Colonic mucosa (tissue), 4 donors: Measurements from ENCODE around the gene SRSF8. TPM values are rescaled to one million over a fixed set of nuclear protein-coding genes. Genes with fewer than 3 reads are reported as not detected.

Source experiments
- DNase-seq: peaks from one replicate; pipeline ENCODE4 v3.0.0-alpha.2; 2020
- H3K27ac ChIP-seq: fragments of 200-600 bp; one replicate; pipeline ENCODE4 v1.8.0; 2021
- H3K27me3 ChIP-seq: fragments of 200-600 bp; one replicate; pipeline ENCODE4 v1.8.0; 2021
- H3K36me3 ChIP-seq: fragments of 200-600 bp; one replicate; pipeline ENCODE4 v1.8.0; 2021
- H3K4me1 ChIP-seq: fragments of 200-600 bp; one replicate; pipeline ENCODE4 v1.8.0; 2021; ENCODE audit warnings: mild to moderate bottlenecking
- H3K4me3 ChIP-seq: fragments of 200-600 bp; one replicate; pipeline ENCODE4 v1.8.0; 2021
- H3K9ac ChIP-seq, 2 donors: one replicate each; pipeline ENCODE4 v1.7.0; 2013; ENCODE audit warnings: control low read depth in 2 of 2, low read depth in 2 of 2, low read length in 2 of 2
- H3K9me3 ChIP-seq: fragments of 200-600 bp; one replicate; pipeline ENCODE4 v1.8.0; 2021
- intact Hi-C: fragments of 100-400 bp; cut with DNase I; formaldehyde crosslinking; loops from one replicate; pipeline ENCODE4 v1.14.1; 2022
- total RNA-seq, 2 donors: library from RNA; stranded (reverse); fragmentation: NEBNext Ultra II Directional in 1 of 2; extraction: Animal tissue kit (Norgen Biotek cat#: 25700) in 1 of 2; gene quantifications; one replicate each; pipeline ENCODE4 v1.2.1, GENCODE V29; 2021
- TF ChIP-seq, protein P1 (sequence below): fragments of 200-600 bp; IDR thresholded peaks from one replicate; pipeline ENCODE4 v1.8.0; 2022; ENCODE audit warnings: antibody characterized with exemption, mild to moderate bottlenecking
- donor health status: healthy.
- donor health status: DM: no; HTN: no; CAD: no.
- donor health status: DM: no; HTN: no; CAD: no.

The SRSF8 gene
- total RNA-seq, 2 donors from 2014 or later = 39.4 to 43.4 TPM

GRCh38 chr11:95070471-95070870, 3.8 kb downstream of the SRSF8 start:
- no peaks in the 10 kb centered on the region for H3K9me3 ChIP-seq
- H3K27ac ChIP-seq = no peak overlapping the region
- H3K9ac ChIP-seq = no peak overlapping the region
- DNase-seq = no peak
- H3K36me3 ChIP-seq = no peaks in the 10 kb centered on the region
- TF ChIP-seq, protein P1, sequence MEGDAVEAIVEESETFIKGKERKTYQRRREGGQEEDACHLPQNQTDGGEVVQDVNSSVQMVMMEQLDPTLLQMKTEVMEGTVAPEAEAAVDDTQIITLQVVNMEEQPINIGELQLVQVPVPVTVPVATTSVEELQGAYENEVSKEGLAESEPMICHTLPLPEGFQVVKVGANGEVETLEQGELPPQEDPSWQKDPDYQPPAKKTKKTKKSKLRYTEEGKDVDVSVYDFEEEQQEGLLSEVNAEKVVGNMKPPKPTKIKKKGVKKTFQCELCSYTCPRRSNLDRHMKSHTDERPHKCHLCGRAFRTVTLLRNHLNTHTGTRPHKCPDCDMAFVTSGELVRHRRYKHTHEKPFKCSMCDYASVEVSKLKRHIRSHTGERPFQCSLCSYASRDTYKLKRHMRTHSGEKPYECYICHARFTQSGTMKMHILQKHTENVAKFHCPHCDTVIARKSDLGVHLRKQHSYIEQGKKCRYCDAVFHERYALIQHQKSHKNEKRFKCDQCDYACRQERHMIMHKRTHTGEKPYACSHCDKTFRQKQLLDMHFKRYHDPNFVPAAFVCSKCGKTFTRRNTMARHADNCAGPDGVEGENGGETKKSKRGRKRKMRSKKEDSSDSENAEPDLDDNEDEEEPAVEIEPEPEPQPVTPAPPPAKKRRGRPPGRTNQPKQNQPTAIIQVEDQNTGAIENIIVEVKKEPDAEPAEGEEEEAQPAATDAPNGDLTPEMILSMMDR = no peak
- intact Hi-C loops = loop anchor here (5.0 kb wide), 1 partner anchor 67 kb away; no protein-coding TSS in a partner anchor
- peaks cover 10% of the 10 kb centered on the region for H3K4me1 ChIP-seq
- H3K27me3 ChIP-seq = no peaks in the 10 kb centered on the region
- no peak overlapping the region for H3K4me3 ChIP-seq

- no peak overlapping the region for H3K4me3 ChIP-seq
- no peaks in the 10 kb centered on the region for H3K27me3 ChIP-seq
- intact Hi-C loops = loop anchor here (5.0 kb wide), 1 partner anchor 64 kb away; no protein-coding TSS in a partner anchor
- no peaks in the 10 kb centered on the region for H3K36me3 ChIP-seq
- TF ChIP-seq, protein P1 = no peak
- no peaks in the 10 kb centered on the region for H3K9me3 ChIP-seq
- H3K27ac ChIP-seq = no peak overlapping the region
- no peak overlapping the region for H3K9ac ChIP-seq
- H3K4me1 ChIP-seq = peaks cover 7% of the 10 kb centered on the region
- DNase-seq = no peak
Measured at GRCh38 chr11:95072948-95073347, 6.2 kb downstream of the SRSF8 start.

- intact Hi-C loops = loop anchor here (5.0 kb wide), 1 partner anchor 62 kb away; no protein-coding TSS in a partner anchor
- Histone ChIP-seq H3K27me3 (no peaks in the 10 kb centered on the region), H3K4me3 (no peak overlapping the region), H3K27ac (no peak overlapping the region), H3K36me3 (no peaks in the 10 kb centered on the region), H3K9me3 (no peaks in the 10 kb centered on the region), H3K4me1 (peaks cover 1% of the 10 kb centered on the region), H3K9ac (peak overlapping the region in 1 of 2 donors; percentile 7)
- TF ChIP-seq, protein P1 = no peak
- DNase-seq = peak; percentile 85
Measured at GRCh38 chr11:95074792-95075563, 8.3 kb downstream of the SRSF8 start.

DNA sequence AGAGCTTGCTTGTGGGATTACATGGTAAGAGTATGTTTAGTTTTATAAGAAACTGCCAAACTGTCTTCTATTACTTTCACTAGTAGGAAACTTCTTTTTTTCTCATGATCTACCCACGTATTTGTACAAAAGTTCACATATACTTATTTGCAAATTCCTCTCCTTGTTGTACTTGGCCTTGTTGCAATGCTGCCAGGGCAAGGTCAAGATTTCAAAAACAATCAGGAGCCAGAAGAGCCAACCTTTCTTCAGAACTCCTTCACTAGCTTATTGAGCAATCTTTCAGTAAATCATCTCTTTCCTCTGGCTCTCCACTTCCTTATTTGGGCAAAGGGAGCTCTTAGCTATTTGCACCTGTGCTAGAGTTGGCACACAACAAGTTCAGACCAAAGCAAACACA, 9.7 kb downstream of the SRSF8 start:
- TF ChIP-seq, protein P1 = no peak

DNA sequence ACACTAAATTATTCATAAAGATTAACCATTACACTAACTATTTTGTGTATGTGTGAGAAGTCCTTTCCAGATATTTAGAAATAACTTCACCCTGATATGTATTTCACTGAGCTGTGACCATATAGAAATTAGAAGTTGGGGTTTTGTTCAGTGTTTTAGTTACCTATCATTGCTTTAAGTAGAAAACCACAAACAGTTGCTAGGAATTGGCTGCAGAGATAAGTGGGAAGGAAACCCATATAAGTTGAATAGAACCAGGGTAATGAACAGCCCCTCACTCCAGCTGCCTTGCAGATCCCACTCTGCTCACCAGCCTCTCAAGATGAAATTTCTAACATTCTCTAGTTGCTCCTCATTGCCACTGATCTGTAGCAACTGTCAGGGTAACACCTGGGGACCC, 10.3 kb downstream of the SRSF8 start:
- Histone ChIP-seq H3K9ac (no peak overlapping the region), H3K36me3 (no peaks in the 10 kb centered on the region), H3K9me3 (no peaks in the 10 kb centered on the region), H3K27ac (no peak overlapping the region), H3K27me3 (no peaks in the 10 kb centered on the region), H3K4me3 (no peak overlapping the region), H3K4me1 (no peaks in the 10 kb centered on the region)
- intact Hi-C loops = no loop called here
- no peak for DNase-seq
- TF ChIP-seq, protein P1 = no peak

More for the DNA sequence above, 9.7 kb downstream of the SRSF8 start:
- H3K9me3 ChIP-seq = no peaks in the 10 kb centered on the region
- no peaks in the 10 kb centered on the region for H3K36me3 ChIP-seq
- H3K9ac ChIP-seq = no peak overlapping the region
- H3K27me3 ChIP-seq = no peaks in the 10 kb centered on the region
- DNase-seq = no peak
- H3K4me1 ChIP-seq = no peaks in the 10 kb centered on the region
- H3K4me3 ChIP-seq = no peak overlapping the region
- intact Hi-C loops = no loop called here
- H3K27ac ChIP-seq = no peak overlapping the region
